ENCODE data around the gene SLC24A2. TPM values are rescaled to one million over a fixed set of nuclear protein-coding genes. Genes with fewer than 3 reads are reported as not detected.
"Not testable (repeated sequence)": the region's sequence is repeated elsewhere in the genome, so short reads cannot be mapped to it uniquely, and the experiment has no call there.

Gene SLC24A2
- 1.3 TPM for total RNA-seq
- polyA plus RNA-seq (ENCODE audit: insufficient read depth in 1 of 8, insufficient read length in 8 of 8, low replicate concordance in 1 of 8), result 1 to 10 TPM in 1 of 8 donors, under 1 TPM in 7; 0.42 to 1.4 (median 0.56) TPM
- long read RNA-seq, donor 1, result 0 reads
- long read RNA-seq, donor 2, result 0 reads
- long read RNA-seq, donor 3, result 0 reads
- long read RNA-seq, donor 4, result 0 reads
- long read RNA-seq, donor 5, result 0 reads
- long read RNA-seq, donor 6, result 0 reads
- long read RNA-seq, donor 7, result 0 reads
- long read RNA-seq, donor 8, result 0 reads
- long read RNA-seq, donor 9, result 0 reads
- long read RNA-seq, donor 10, result 0 reads
- long read RNA-seq, donor 11, result 0 reads

- Histone ChIP-seq H3K4me3 (ENCODE audit: low read length) (peak within 1 kb of the TSS; percentile 9), H3K4me1 (ENCODE audit: control insufficient read depth, insufficient read depth, low read length) (peaks cover 6% of the 10 kb centered on the region), H3K36me3 (ENCODE audit: control insufficient read depth, insufficient read depth, low read length) (no peaks in the 10 kb centered on the region), H3K27ac (ENCODE audit: low read length) (no peak within 1 kb of the TSS), H3K9me3 (replicated peaks; ENCODE audit: control insufficient read depth, low read depth, low read length) (no peaks in the 10 kb centered on the region), H3K27me3 (ENCODE audit: control insufficient read depth, insufficient read depth, low read length) (peaks cover 25% of the 10 kb centered on the region)
- DNase-seq, result peak; percentile 1
- WGBS (ENCODE audit: insufficient coverage), result under 1% methylated on average over 62 of the region's 67 CpGs
Observed at GRCh38 chr9:19788614-19789271, at the start of gene SLC24A2. TSS of gene SLC24A2 (minus strand) at chr9:19789037.

- not testable (repeated sequence) for DNase-seq; H3K27me3 ChIP-seq (ENCODE audit: control insufficient read depth, insufficient read depth, low read length); H3K4me3 ChIP-seq (ENCODE audit: low read length); H3K36me3 ChIP-seq (ENCODE audit: control insufficient read depth, insufficient read depth, low read length); H3K4me1 ChIP-seq (ENCODE audit: control insufficient read depth, insufficient read depth, low read length); H3K9me3 ChIP-seq (replicated peaks; ENCODE audit: control insufficient read depth, low read depth, low read length); H3K27ac ChIP-seq (ENCODE audit: low read length)
- 81% methylated on average over 3 of the region's 9 CpGs for WGBS (ENCODE audit: insufficient coverage)
Observed at GRCh38 chr9:19833331-19833730, 44.5 kb upstream of the SLC24A2 start.

- Histone ChIP-seq H3K36me3 (ENCODE audit: control insufficient read depth, insufficient read depth, low read length) (no peaks in the 10 kb centered on the region), H3K27ac (ENCODE audit: low read length) (no peak overlapping the region), H3K4me1 (ENCODE audit: control insufficient read depth, insufficient read depth, low read length) (peaks cover 8% of the 10 kb centered on the region), H3K27me3 (ENCODE audit: control insufficient read depth, insufficient read depth, low read length) (no peaks in the 10 kb centered on the region), H3K4me3 (ENCODE audit: low read length) (no peak overlapping the region), H3K9me3 (replicated peaks; ENCODE audit: control insufficient read depth, low read depth, low read length) (no peaks in the 10 kb centered on the region)
- no CpG with 5 or more reads among the region's 1 CpG for WGBS (ENCODE audit: insufficient coverage)
- DNase-seq, result no peak
Observed at GRCh38 chr9:19830796-19831195, 42.0 kb upstream of the SLC24A2 start.

GRCh38 chr9:19828576-19829109 is 39.8 kb upstream of the SLC24A2 start:
- Histone ChIP-seq H3K27me3 (ENCODE audit: control insufficient read depth, insufficient read depth, low read length) (no peaks in the 10 kb centered on the region), H3K4me3 (ENCODE audit: low read length) (no peak overlapping the region), H3K27ac (ENCODE audit: low read length) (peak overlapping the region; percentile 20), H3K4me1 (ENCODE audit: control insufficient read depth, insufficient read depth, low read length) (peaks cover 8% of the 10 kb centered on the region), H3K36me3 (ENCODE audit: control insufficient read depth, insufficient read depth, low read length) (no peaks in the 10 kb centered on the region), H3K9me3 (replicated peaks; ENCODE audit: control insufficient read depth, low read depth, low read length) (no peaks in the 10 kb centered on the region)
- WGBS (ENCODE audit: insufficient coverage), result 11% methylated on average over 2 of the region's 4 CpGs
- DNase-seq, result peak; percentile 73

GRCh38 chr9:19816769-19817168 is 27.9 kb upstream of the SLC24A2 start:
- Histone ChIP-seq H3K36me3 (ENCODE audit: control insufficient read depth, insufficient read depth, low read length) (no peaks in the 10 kb centered on the region), H3K27ac (ENCODE audit: low read length) (no peak overlapping the region), H3K9me3 (replicated peaks; ENCODE audit: control insufficient read depth, low read depth, low read length) (no peaks in the 10 kb centered on the region), H3K4me1 (ENCODE audit: control insufficient read depth, insufficient read depth, low read length) (no peaks in the 10 kb centered on the region), H3K27me3 (ENCODE audit: control insufficient read depth, insufficient read depth, low read length) (no peaks in the 10 kb centered on the region), H3K4me3 (ENCODE audit: low read length) (no peak overlapping the region)
- no CpG with 5 or more reads among the region's 2 CpGs for WGBS (ENCODE audit: insufficient coverage)
- DNase-seq, result no peak

- DNase-seq, result no peak
- H3K4me1 ChIP-seq (ENCODE audit: control insufficient read depth, insufficient read depth, low read length), result no peaks in the 10 kb centered on the region
- no peaks in the 10 kb centered on the region for H3K27me3 ChIP-seq (ENCODE audit: control insufficient read depth, insufficient read depth, low read length)
- no peaks in the 10 kb centered on the region for H3K36me3 ChIP-seq (ENCODE audit: control insufficient read depth, insufficient read depth, low read length)
- H3K27ac ChIP-seq (ENCODE audit: low read length), result no peak overlapping the region
- no peak overlapping the region for H3K4me3 ChIP-seq (ENCODE audit: low read length)
- no peaks in the 10 kb centered on the region for H3K9me3 ChIP-seq (replicated peaks; ENCODE audit: control insufficient read depth, low read depth, low read length)
Observed at GRCh38 chr9:19812194-19812593, 23.4 kb upstream of the SLC24A2 start.

GRCh38 chr9:19809422-19810269 is 20.8 kb upstream of the SLC24A2 start:
- DNase-seq, result no peak
- Histone ChIP-seq H3K27me3 (ENCODE audit: control insufficient read depth, insufficient read depth, low read length) (no peaks in the 10 kb centered on the region), H3K36me3 (ENCODE audit: control insufficient read depth, insufficient read depth, low read length) (no peaks in the 10 kb centered on the region), H3K27ac (ENCODE audit: low read length) (no peak overlapping the region), H3K4me3 (ENCODE audit: low read length) (no peak overlapping the region), H3K4me1 (ENCODE audit: control insufficient read depth, insufficient read depth, low read length) (no peaks in the 10 kb centered on the region), H3K9me3 (replicated peaks; ENCODE audit: control insufficient read depth, low read depth, low read length) (no peaks in the 10 kb centered on the region)
- 87% methylated on average over 10 of the region's 16 CpGs for WGBS (ENCODE audit: insufficient coverage)

- no peak for DNase-seq
- Histone ChIP-seq H3K27me3 (ENCODE audit: control insufficient read depth, insufficient read depth, low read length) (no peaks in the 10 kb centered on the region), H3K36me3 (ENCODE audit: control insufficient read depth, insufficient read depth, low read length) (no peaks in the 10 kb centered on the region), H3K9me3 (replicated peaks; ENCODE audit: control insufficient read depth, low read depth, low read length) (no peaks in the 10 kb centered on the region), H3K27ac (ENCODE audit: low read length) (no peak overlapping the region), H3K4me3 (ENCODE audit: low read length) (no peak overlapping the region), H3K4me1 (ENCODE audit: control insufficient read depth, insufficient read depth, low read length) (no peaks in the 10 kb centered on the region)
- no CpG with 5 or more reads among the region's 4 CpGs for WGBS (ENCODE audit: insufficient coverage)
Observed at GRCh38 chr9:19807182-19807892, 18.5 kb upstream of the SLC24A2 start.

- no peaks in the 10 kb centered on the region for H3K4me1 ChIP-seq (ENCODE audit: control insufficient read depth, insufficient read depth, low read length)
- WGBS (ENCODE audit: insufficient coverage), result no CpG with 5 or more reads among the region's 1 CpG
- H3K27me3 ChIP-seq (ENCODE audit: control insufficient read depth, insufficient read depth, low read length), result no peaks in the 10 kb centered on the region
- H3K27ac ChIP-seq (ENCODE audit: low read length), result no peak overlapping the region
- H3K9me3 ChIP-seq (replicated peaks; ENCODE audit: control insufficient read depth, low read depth, low read length), result no peaks in the 10 kb centered on the region
- H3K4me3 ChIP-seq (ENCODE audit: low read length), result no peak overlapping the region
- H3K36me3 ChIP-seq (ENCODE audit: control insufficient read depth, insufficient read depth, low read length), result no peaks in the 10 kb centered on the region
- no peak for DNase-seq
Observed at GRCh38 chr9:19804431-19804830, 15.6 kb upstream of the SLC24A2 start.
